Neural cell (in vitro differentiated cells): ENCODE data around the gene SGSH. TPM values are rescaled to one million over a fixed set of nuclear protein-coding genes. Genes with fewer than 3 reads are reported as not detected.

Experiments used
- H2AFZ ChIP-seq: fragments of 200-600, 300-800 bp; sonication (generic), shearing (Covaris generic); 2 replicates; pipeline ENCODE4 v1.6.0; 2014; ENCODE audit warnings: low read depth, mild to moderate bottlenecking, antibody characterized with exemption, low read length, moderate library complexity
- H3F3A ChIP-seq: fragments of 200-600 bp; shearing (Covaris generic); 2 replicates; pipeline ENCODE4 v1.6.1; 2016; ENCODE audit warnings: mild to moderate bottlenecking, moderate library complexity, mixed read lengths, antibody characterized with exemption, low read length; ENCODE audit not compliant: insufficient read depth, poor library complexity, severe bottlenecking
- H3K27ac ChIP-seq: fragments of 200-600, 300-800 bp; sonication (generic), shearing (Covaris generic); 2 replicates; pipeline ENCODE4 v1.5.1; 2014; ENCODE audit warnings: mild to moderate bottlenecking, low read length, moderate library complexity
- H3K27me3 ChIP-seq: fragments of 300-800, 200-600 bp; sonication (generic), shearing (Covaris generic); 2 replicates; pipeline ENCODE4 v1.6.0; 2014; ENCODE audit warnings: mild to moderate bottlenecking, low read depth, low read length, moderate library complexity; ENCODE audit not compliant: insufficient read depth
- H3K36me3 ChIP-seq: fragments of 300-800, 200-600 bp; sonication (generic), shearing (Covaris generic); 2 replicates; pipeline ENCODE4 v1.5.1; 2014; ENCODE audit warnings: mild to moderate bottlenecking, antibody characterized with exemption, low read length, moderate library complexity; ENCODE audit not compliant: insufficient read depth
- H3K4me2 ChIP-seq: fragments of 300-800, 200-600 bp; sonication (generic), shearing (Covaris generic); 2 replicates; pipeline ENCODE4 v1.6.0; 2014; ENCODE audit warnings: mild to moderate bottlenecking, low read length
- H3K4me3 ChIP-seq: fragments of 300-800, 200-600 bp; sonication (generic), shearing (Covaris generic); 2 replicates; pipeline ENCODE4 v1.5.1; 2014; ENCODE audit warnings: mild to moderate bottlenecking, low read length, moderate library complexity
- H3K79me2 ChIP-seq: fragments of 200-600 bp; shearing (Covaris generic); replicated peaks from 2 replicates; pipeline ENCODE4 v1.6.0; 2014; ENCODE audit warnings: mild to moderate bottlenecking, low read length, moderate library complexity; ENCODE audit not compliant: insufficient read depth
- H3K9ac ChIP-seq: fragments of 300-800, 200-600 bp; sonication (generic), shearing (Covaris generic); 2 replicates; pipeline ENCODE4 v1.6.1; 2016; ENCODE audit warnings: mild to moderate bottlenecking, low read length, mixed read lengths
- H3K9me2 ChIP-seq: fragments of 200-600 bp; shearing (Covaris generic); 2 replicates; pipeline ENCODE4 v1.6.1; 2016; ENCODE audit warnings: mild to moderate bottlenecking, low read length, mixed read lengths; ENCODE audit not compliant: insufficient read depth
- H3K9me3 ChIP-seq: fragments of 200-600, 300-800 bp; sonication (generic), shearing (Covaris generic); 2 replicates; pipeline ENCODE4 v1.6.1; 2016; ENCODE audit warnings: mild to moderate bottlenecking, mixed run types, low read length, moderate library complexity, mixed read lengths
- H4K20me1 ChIP-seq: fragments of 200-600 bp; shearing (Covaris generic); 2 replicates; pipeline ENCODE4 v1.6.1; 2016; ENCODE audit warnings: mild to moderate bottlenecking, mixed run types; ENCODE audit not compliant: insufficient read depth
- EP300 ChIP-seq: fragments of 450-650 bp; conservative IDR thresholded peaks from 2 replicates; pipeline ENCODE4 v1.6.1; 2014; ENCODE audit warnings: antibody characterized with exemption, mild to moderate bottlenecking, moderate library complexity; ENCODE audit not compliant: poor library complexity, severe bottlenecking
- EZH2 ChIP-seq: fragments of 200-600, 300-800 bp; shearing (Covaris generic), sonication (generic); IDR thresholded peaks from 2 replicates; pipeline ENCODE4 v1.6.1; 2014; ENCODE audit warnings: antibody characterized with exemption, low read length, borderline replicate concordance, mild to moderate bottlenecking; ENCODE audit not compliant: insufficient read depth, poor library complexity, severe bottlenecking
- MXI1 ChIP-seq: fragments of 450-650 bp; conservative IDR thresholded peaks from 2 replicates; pipeline ENCODE4 v1.6.1; 2014; ENCODE audit warnings: antibody characterized with exemption, mild to moderate bottlenecking; ENCODE audit not compliant: poor library complexity, severe bottlenecking
- POLR2AphosphoS5 ChIP-seq: IDR thresholded peaks from 2 replicates; pipeline ENCODE4 v1.6.1; 2012
- RAD21 ChIP-seq: fragments of 450-650 bp; conservative IDR thresholded peaks from 2 replicates; pipeline ENCODE4 v1.6.1; 2014; ENCODE audit warnings: antibody characterized with exemption, mild to moderate bottlenecking, moderate library complexity
- REST ChIP-seq: IDR thresholded peaks from 2 replicates; pipeline ENCODE4 v1.6.1; 2012; ENCODE audit warnings: borderline replicate concordance
- SMC3 ChIP-seq: fragments of 450-650 bp; conservative IDR thresholded peaks from 2 replicates; pipeline ENCODE4 v1.6.1; 2014; ENCODE audit warnings: antibody characterized with exemption, mild to moderate bottlenecking, moderate library complexity; ENCODE audit not compliant: poor library complexity
- TAF1 ChIP-seq: IDR thresholded peaks from 2 replicates; pipeline ENCODE4 v1.6.1; 2012; ENCODE audit warnings: low read depth
- polyA plus RNA-seq: library from polyadenylated mRNA; depleted of rRNA; stranded (reverse); fragments of >200 nt; gene quantifications from 2 replicates; pipeline ENCODE4 v1.2.3, GENCODE V29; 2014
- TF ChIP-seq, protein P1 (sequence below): fragments of 450-650 bp; IDR thresholded peaks from 2 replicates; pipeline ENCODE4 v1.5.1; 2014; ENCODE audit warnings: antibody characterized with exemption, mild to moderate bottlenecking, moderate library complexity; ENCODE audit not compliant: poor library complexity, severe bottlenecking

The SGSH gene
- polyA plus RNA-seq, 1 donor from 2014 or later = 8.0 TPM

- H3K9me3 ChIP-seq = no peaks in the 10 kb centered on the region
- no peaks in the 10 kb centered on the region for H3K79me2 ChIP-seq
- H3K27ac ChIP-seq = no peak overlapping the region
- H3F3A ChIP-seq = no peaks in the 10 kb centered on the region
- no peak overlapping the region for H3K4me3 ChIP-seq
- H3K27me3 ChIP-seq = no peaks in the 10 kb centered on the region
- no peaks in the 10 kb centered on the region for H3K36me3 ChIP-seq
- H2AFZ ChIP-seq = no peak overlapping the region
- H4K20me1 ChIP-seq = no peaks in the 10 kb centered on the region
- no peak overlapping the region for H3K4me2 ChIP-seq
- no peak for TF ChIP-seq EZH2
- TF ChIP-seq MXI1 = no peak
- no peak for TF ChIP-seq REST
- no peak for TF ChIP-seq POLR2AphosphoS5
- no peak for TF ChIP-seq EP300
- TF ChIP-seq, protein P1, sequence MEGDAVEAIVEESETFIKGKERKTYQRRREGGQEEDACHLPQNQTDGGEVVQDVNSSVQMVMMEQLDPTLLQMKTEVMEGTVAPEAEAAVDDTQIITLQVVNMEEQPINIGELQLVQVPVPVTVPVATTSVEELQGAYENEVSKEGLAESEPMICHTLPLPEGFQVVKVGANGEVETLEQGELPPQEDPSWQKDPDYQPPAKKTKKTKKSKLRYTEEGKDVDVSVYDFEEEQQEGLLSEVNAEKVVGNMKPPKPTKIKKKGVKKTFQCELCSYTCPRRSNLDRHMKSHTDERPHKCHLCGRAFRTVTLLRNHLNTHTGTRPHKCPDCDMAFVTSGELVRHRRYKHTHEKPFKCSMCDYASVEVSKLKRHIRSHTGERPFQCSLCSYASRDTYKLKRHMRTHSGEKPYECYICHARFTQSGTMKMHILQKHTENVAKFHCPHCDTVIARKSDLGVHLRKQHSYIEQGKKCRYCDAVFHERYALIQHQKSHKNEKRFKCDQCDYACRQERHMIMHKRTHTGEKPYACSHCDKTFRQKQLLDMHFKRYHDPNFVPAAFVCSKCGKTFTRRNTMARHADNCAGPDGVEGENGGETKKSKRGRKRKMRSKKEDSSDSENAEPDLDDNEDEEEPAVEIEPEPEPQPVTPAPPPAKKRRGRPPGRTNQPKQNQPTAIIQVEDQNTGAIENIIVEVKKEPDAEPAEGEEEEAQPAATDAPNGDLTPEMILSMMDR = no peak
- no peak for TF ChIP-seq RAD21
- no peak for TF ChIP-seq SMC3
- no peak for TF ChIP-seq TAF1
- H3K9me2 ChIP-seq = no peaks in the 10 kb centered on the region
- no peak overlapping the region for H3K9ac ChIP-seq
These were observed 8.9 kb upstream of the SGSH start for GRCh38 chr17:80229011-80229410.

GRCh38 chr17:80228477-80228876, 8.3 kb upstream of the SGSH start:
- H3K27me3 ChIP-seq = no peaks in the 10 kb centered on the region
- no peaks in the 10 kb centered on the region for H3K9me2 ChIP-seq
- no peaks in the 10 kb centered on the region for H3K36me3 ChIP-seq
- no peak overlapping the region for H3K27ac ChIP-seq
- H3K9me3 ChIP-seq = no peaks in the 10 kb centered on the region
- H3K4me2 ChIP-seq = no peak overlapping the region
- no peaks in the 10 kb centered on the region for H3K79me2 ChIP-seq
- no peaks in the 10 kb centered on the region for H4K20me1 ChIP-seq
- H3K4me3 ChIP-seq = no peak overlapping the region
- no peak for TF ChIP-seq TAF1
- TF ChIP-seq MXI1 = no peak
- no peak for TF ChIP-seq EP300
- TF ChIP-seq, protein P1 = no peak
- TF ChIP-seq SMC3 = no peak
- TF ChIP-seq REST = no peak
- TF ChIP-seq EZH2 = no peak
- TF ChIP-seq POLR2AphosphoS5 = no peak
- no peak for TF ChIP-seq RAD21
- no peak overlapping the region for H3K9ac ChIP-seq
- no peaks in the 10 kb centered on the region for H3F3A ChIP-seq
- H2AFZ ChIP-seq = no peak overlapping the region
